ENCODE measurements around the gene NLRP5. TPM values are rescaled to one million over a fixed set of nuclear protein-coding genes. Genes with fewer than 3 reads are reported as not detected.
"Not testable (repeated sequence)": the region's sequence is repeated elsewhere in the genome, so short reads cannot be mapped to it uniquely, and the experiment has no call there.

Gene NLRP5
- total and polyA plus RNA-seq, 7 experiments from 2014 or later = not detected

GRCh38 chr19:56014765-56015164 lies 28.2 kb downstream of the NLRP5 start:
- POLR2A ChIA-PET = no interaction called here
- peaks cover 0 to 16% (median 0%) of the 10 kb centered on the region in 5 donors for H3K36me3 Mint-ChIP-seq
- H3K9me3 Mint-ChIP-seq = peaks cover 3 to 81% (median 27%) of the 10 kb centered on the region in 11 donors
- H3K36me3 ChIP-seq (ENCODE audit: control insufficient read depth in 2 of 3, insufficient read depth in 3 of 3, low read length in 3 of 3) = no peaks in the 10 kb centered on the region
- no peak for DNase-seq
- no peak overlapping the region for H3K4me3 Mint-ChIP-seq
- H3K4me1 Mint-ChIP-seq = no peaks in the 10 kb centered on the region
- H3K27me3 Mint-ChIP-seq = peaks cover 0 to 13% (median 8%) of the 10 kb centered on the region in 5 donors
- CTCF ChIA-PET = no interaction called here
- H3K27me3 ChIP-seq (ENCODE audit: control insufficient read depth in 2 of 2, insufficient read depth in 2 of 2, low read length in 2 of 2) = no peaks in the 10 kb centered on the region
- no peak overlapping the region for H3K27ac Mint-ChIP-seq
- no peak overlapping the region for H3K27ac ChIP-seq (ENCODE audit: low read depth, low read length)
- H3K9me3 ChIP-seq (ENCODE audit: control insufficient read depth in 2 of 3, low read length in 3 of 3) = peaks cover 0 to 7% (median 0%) of the 10 kb centered on the region in 3 experiments
- no peaks in the 10 kb centered on the region for H3K4me1 ChIP-seq (ENCODE audit: control insufficient read depth in 2 of 2, insufficient read depth in 2 of 2, low read length in 2 of 2)
- ATAC-seq = no peak
- H3K4me3 ChIP-seq (ENCODE audit: low read length) = no peak overlapping the region
- intact Hi-C loops (cut with micrococcal nuclease) = no loop called here

- CTCF ChIA-PET = no interaction called here
- no peak overlapping the region for H3K27ac Mint-ChIP-seq
- ATAC-seq (no peak), DNase-seq (no peak)
- Histone ChIP-seq H3K9me3 (ENCODE audit: control insufficient read depth in 2 of 3, low read length in 3 of 3) (peaks cover 0 to 3% (median 0%) of the 10 kb centered on the region in 3 experiments), H3K4me1 (ENCODE audit: control insufficient read depth in 2 of 2, insufficient read depth in 2 of 2, low read length in 2 of 2) (no peaks in the 10 kb centered on the region), H3K27me3 (ENCODE audit: control insufficient read depth in 2 of 2, insufficient read depth in 2 of 2, low read length in 2 of 2) (no peaks in the 10 kb centered on the region), H3K27ac (ENCODE audit: low read depth, low read length) (no peak overlapping the region), H3K4me3 (ENCODE audit: low read length) (no peak overlapping the region), H3K36me3 (ENCODE audit: control insufficient read depth in 2 of 3, insufficient read depth in 3 of 3, low read length in 3 of 3) (no peaks in the 10 kb centered on the region)
- intact Hi-C loops (cut with micrococcal nuclease) = no loop called here
- peaks cover 3 to 79% (median 26%) of the 10 kb centered on the region in 11 donors for H3K9me3 Mint-ChIP-seq
- H3K36me3 Mint-ChIP-seq = peaks cover 0 to 16% (median 0%) of the 10 kb centered on the region in 5 donors
- POLR2A ChIA-PET = no interaction called here
- H3K27me3 Mint-ChIP-seq = peaks cover 0 to 13% (median 8%) of the 10 kb centered on the region in 5 donors
- H3K4me1 Mint-ChIP-seq = no peaks in the 10 kb centered on the region
- H3K4me3 Mint-ChIP-seq = no peak overlapping the region
These were observed 29.2 kb downstream of the NLRP5 start for GRCh38 chr19:56015756-56016155.

GRCh38 chr19:56019325-56019724 lies 32.8 kb downstream of the NLRP5 start:
- H3K27ac Mint-ChIP-seq; H3K27ac ChIP-seq (ENCODE audit: low read depth, low read length); DNase-seq; ATAC-seq; intact Hi-C loops (cut with micrococcal nuclease); H3K4me3 Mint-ChIP-seq; H3K4me3 ChIP-seq (ENCODE audit: low read length); H3K4me1 ChIP-seq (ENCODE audit: control insufficient read depth in 2 of 2, insufficient read depth in 2 of 2, low read length in 2 of 2); H3K4me1 Mint-ChIP-seq; H3K36me3 ChIP-seq (ENCODE audit: control insufficient read depth in 2 of 3, insufficient read depth in 3 of 3, low read length in 3 of 3); POLR2A ChIA-PET; H3K9me3 ChIP-seq (ENCODE audit: control insufficient read depth in 2 of 3, low read length in 3 of 3); CTCF ChIA-PET; H3K27me3 ChIP-seq (ENCODE audit: control insufficient read depth in 2 of 2, insufficient read depth in 2 of 2, low read length in 2 of 2): not testable (repeated sequence)
- Mint-ChIP-seq H3K9me3 (peaks cover 5 to 77% (median 16%) of the 10 kb centered on the region in 11 donors), H3K36me3 (peaks cover 0 to 16% (median 0%) of the 10 kb centered on the region in 5 donors), H3K27me3 (peaks cover 0 to 27% (median 14%) of the 10 kb centered on the region in 5 donors)

GRCh38 chr19:56020355-56020975 lies 33.9 kb downstream of the NLRP5 start:
- CTCF ChIA-PET = not testable (repeated sequence)

GRCh38 chr19:56026769-56027168 lies 40.2 kb downstream of the NLRP5 start:
- no peak overlapping the region for H3K27ac ChIP-seq (ENCODE audit: low read depth, low read length)
- peaks cover 0 to 44% (median 13%) of the 10 kb centered on the region in 11 donors for H3K9me3 Mint-ChIP-seq
- no peaks in the 10 kb centered on the region for H3K36me3 ChIP-seq (ENCODE audit: control insufficient read depth in 2 of 3, insufficient read depth in 3 of 3, low read length in 3 of 3)
- peaks cover 0 to 18% (median 7%) of the 10 kb centered on the region in 5 donors for H3K27me3 Mint-ChIP-seq
- POLR2A ChIA-PET = no interaction called here
- H3K4me3 Mint-ChIP-seq = no peak overlapping the region
- H3K4me3 ChIP-seq (ENCODE audit: low read length) = no peak overlapping the region
- CTCF ChIA-PET = no interaction called here
- no peak for DNase-seq
- no peaks in the 10 kb centered on the region for H3K9me3 ChIP-seq (ENCODE audit: control insufficient read depth in 2 of 3, low read length in 3 of 3)
- H3K27me3 ChIP-seq (ENCODE audit: control insufficient read depth in 2 of 2, insufficient read depth in 2 of 2, low read length in 2 of 2) = no peaks in the 10 kb centered on the region
- intact Hi-C loops (cut with micrococcal nuclease) = no loop called here
- H3K27ac Mint-ChIP-seq = no peak overlapping the region
- no peaks in the 10 kb centered on the region for H3K4me1 ChIP-seq (ENCODE audit: control insufficient read depth in 2 of 2, insufficient read depth in 2 of 2, low read length in 2 of 2)
- no peaks in the 10 kb centered on the region for H3K4me1 Mint-ChIP-seq
- no peak for ATAC-seq
- peaks cover 0 to 4% (median 0%) of the 10 kb centered on the region in 5 donors for H3K36me3 Mint-ChIP-seq

More at GRCh38 chr19:56020355-56020975, 33.9 kb downstream of the NLRP5 start:
- POLR2A ChIA-PET; DNase-seq; H3K9me3 ChIP-seq (ENCODE audit: control insufficient read depth in 2 of 3, low read length in 3 of 3); H3K27me3 ChIP-seq (ENCODE audit: control insufficient read depth in 2 of 2, insufficient read depth in 2 of 2, low read length in 2 of 2); H3K4me3 Mint-ChIP-seq; H3K4me3 ChIP-seq (ENCODE audit: low read length); H3K27ac ChIP-seq (ENCODE audit: low read depth, low read length); H3K4me1 ChIP-seq (ENCODE audit: control insufficient read depth in 2 of 2, insufficient read depth in 2 of 2, low read length in 2 of 2); ATAC-seq; intact Hi-C loops (cut with micrococcal nuclease); H3K36me3 ChIP-seq (ENCODE audit: control insufficient read depth in 2 of 3, insufficient read depth in 3 of 3, low read length in 3 of 3); H3K4me1 Mint-ChIP-seq; H3K27ac Mint-ChIP-seq: not testable (repeated sequence)
- Mint-ChIP-seq H3K27me3 (peaks cover 0 to 30% (median 16%) of the 10 kb centered on the region in 5 donors), H3K9me3 (peaks cover 5 to 69% (median 13%) of the 10 kb centered on the region in 11 donors), H3K36me3 (peaks cover 0 to 16% (median 0%) of the 10 kb centered on the region in 5 donors)

- Histone ChIP-seq H3K9me3 (ENCODE audit: control insufficient read depth in 2 of 3, low read length in 3 of 3) (no peaks in the 10 kb centered on the region), H3K27me3 (ENCODE audit: control insufficient read depth in 2 of 2, insufficient read depth in 2 of 2, low read length in 2 of 2) (no peaks in the 10 kb centered on the region), H3K4me1 (ENCODE audit: control insufficient read depth in 2 of 2, insufficient read depth in 2 of 2, low read length in 2 of 2) (no peaks in the 10 kb centered on the region), H3K36me3 (ENCODE audit: control insufficient read depth in 2 of 3, insufficient read depth in 3 of 3, low read length in 3 of 3) (no peaks in the 10 kb centered on the region), H3K4me3 (ENCODE audit: low read length) (no peak overlapping the region), H3K27ac (ENCODE audit: low read depth, low read length) (no peak overlapping the region)
- CTCF ChIA-PET = no interaction called here
- ATAC-seq = no peak
- DNase-seq = no peak
- H3K27ac Mint-ChIP-seq = no peak overlapping the region
- H3K9me3 Mint-ChIP-seq = peaks cover 0 to 27% (median 11%) of the 10 kb centered on the region in 11 donors
- H3K27me3 Mint-ChIP-seq = peaks cover 0 to 39% (median 27%) of the 10 kb centered on the region in 5 donors
- POLR2A ChIA-PET = no interaction called here
- H3K36me3 Mint-ChIP-seq = peaks cover 0 to 9% (median 3%) of the 10 kb centered on the region in 5 donors
- no peak overlapping the region for H3K4me3 Mint-ChIP-seq
- no peaks in the 10 kb centered on the region for H3K4me1 Mint-ChIP-seq
- intact Hi-C loops (cut with micrococcal nuclease) = no loop called here
These were observed 67.0 kb downstream of the NLRP5 start for GRCh38 chr19:56053596-56053995.

All from naive thymus-derived CD4-positive, alpha-beta T cell (primary cell).